Measurements from ENCODE around the gene TNFSF12. TPM values are rescaled to one million over a fixed set of nuclear protein-coding genes. Genes with fewer than 3 reads are reported as not detected.

Gene TNFSF12
- 10 to 100 TPM; 52.8 to 59.4 TPM for total RNA-seq

- ATAC-seq (peak; percentile 80), DNase-seq (peak; percentile 78)
- CTCF ChIA-PET = interaction anchor here (1.0 to 5.1 kb wide), 4 partner anchors 10 to 112 kb away, joined by 4 to 39 read pairs (median 4); partner anchors contain the start of genes SENP3, SOX15 and TNFSF13
- H3K27me3 Mint-ChIP-seq = no peaks in the 10 kb centered on the region
- peaks cover 56% of the 10 kb centered on the region for H3K4me1 Mint-ChIP-seq
- peak within 1 kb of the TSS; percentile 84 for H3K4me3 Mint-ChIP-seq
- H3K27ac Mint-ChIP-seq = peak within 1 kb of the TSS; percentile 86
- peaks cover 19% of the 10 kb centered on the region for H3K36me3 Mint-ChIP-seq
- H3K9me3 Mint-ChIP-seq (ENCODE audit: low read depth) = no peaks in the 10 kb centered on the region
These were observed at the start of gene TNFSF12 for GRCh38 chr17:7548585-7549400. TSS of gene TNFSF12 (plus strand) at chr17:7549058. CDS start at chr17:7549154, 96 bp downstream.

GRCh38 chr17:7499161-7499560 is 49.7 kb upstream of the TNFSF12 start:
- CTCF ChIA-PET = interaction anchor here (1.0 kb wide), 1 partner anchor 62 kb away, joined by 3 read pairs; no protein-coding TSS in a partner anchor
- ATAC-seq (no peak), DNase-seq (no peak)
- no peak overlapping the region for H3K27ac Mint-ChIP-seq
- no peaks in the 10 kb centered on the region for H3K9me3 Mint-ChIP-seq (ENCODE audit: low read depth)
- no peaks in the 10 kb centered on the region for H3K27me3 Mint-ChIP-seq
- no peak overlapping the region for H3K4me3 Mint-ChIP-seq
- H3K36me3 Mint-ChIP-seq = peaks cover 79% of the 10 kb centered on the region
- H3K4me1 Mint-ChIP-seq = peaks cover 4% of the 10 kb centered on the region

- Mint-ChIP-seq H3K9me3 (ENCODE audit: low read depth) (no peaks in the 10 kb centered on the region), H3K36me3 (peaks cover 73% of the 10 kb centered on the region)
- CTCF ChIA-PET = no interaction called here
These were observed 47.1 kb upstream of the TNFSF12 start for GRCh38 chr17:7501729-7502128.

GRCh38 chr17:7502171-7502847 is 46.5 kb upstream of the TNFSF12 start:
- Mint-ChIP-seq H3K36me3 (peaks cover 70% of the 10 kb centered on the region), H3K27me3 (no peaks in the 10 kb centered on the region), H3K27ac (no peak overlapping the region), H3K9me3 (ENCODE audit: low read depth) (no peaks in the 10 kb centered on the region), H3K4me1 (no peaks in the 10 kb centered on the region), H3K4me3 (no peak overlapping the region)
- ATAC-seq (no peak), DNase-seq (no peak)
- CTCF ChIA-PET = interaction anchor here (1.1 kb wide), 1 partner anchor 23 kb away, joined by 3 read pairs; the partner anchor contains the start of gene ZBTB4

More at GRCh38 chr17:7501729-7502128, 47.1 kb upstream of the TNFSF12 start:
- no peak overlapping the region for H3K27ac Mint-ChIP-seq
- no peak for DNase-seq
- H3K4me1 Mint-ChIP-seq = no peaks in the 10 kb centered on the region
- no peak for ATAC-seq
- no peak overlapping the region for H3K4me3 Mint-ChIP-seq
- H3K27me3 Mint-ChIP-seq = no peaks in the 10 kb centered on the region

GRCh38 chr17:7502987-7503386 is 45.9 kb upstream of the TNFSF12 start:
- peak; percentile 28 for ATAC-seq
- no peaks in the 10 kb centered on the region for H3K4me1 Mint-ChIP-seq
- CTCF ChIA-PET = interaction anchor here (1.1 kb wide), 1 partner anchor 23 kb away, joined by 3 read pairs; the partner anchor contains the start of gene ZBTB4
- H3K27me3 Mint-ChIP-seq = no peaks in the 10 kb centered on the region
- DNase-seq = no peak
- no peak overlapping the region for H3K27ac Mint-ChIP-seq
- H3K4me3 Mint-ChIP-seq = no peak overlapping the region
- no peaks in the 10 kb centered on the region for H3K9me3 Mint-ChIP-seq (ENCODE audit: low read depth)
- peaks cover 66% of the 10 kb centered on the region for H3K36me3 Mint-ChIP-seq

- H3K27me3 Mint-ChIP-seq = no peaks in the 10 kb centered on the region
- peaks cover 67% of the 10 kb centered on the region for H3K36me3 Mint-ChIP-seq
- CTCF ChIA-PET = no interaction called here
- DNase-seq (no peak), ATAC-seq (no peak)
- H3K4me1 Mint-ChIP-seq = no peaks in the 10 kb centered on the region
- H3K9me3 Mint-ChIP-seq (ENCODE audit: low read depth) = no peaks in the 10 kb centered on the region
- no peak overlapping the region for H3K4me3 Mint-ChIP-seq
- no peak overlapping the region for H3K27ac Mint-ChIP-seq
These were observed 45.3 kb upstream of the TNFSF12 start for GRCh38 chr17:7503521-7503920.

GRCh38 chr17:7508145-7508544 is 40.7 kb upstream of the TNFSF12 start:
- no peaks in the 10 kb centered on the region for H3K27me3 Mint-ChIP-seq
- H3K4me3 Mint-ChIP-seq = no peak overlapping the region
- CTCF ChIA-PET = interaction anchor here (0.6 to 3.2 kb wide), 3 partner anchors 8 to 71 kb away, joined by 3 to 17 read pairs (median 4); no protein-coding TSS in a partner anchor
- DNase-seq (no peak), ATAC-seq (no peak)
- H3K9me3 Mint-ChIP-seq (ENCODE audit: low read depth) = no peaks in the 10 kb centered on the region
- peaks cover 65% of the 10 kb centered on the region for H3K36me3 Mint-ChIP-seq
- H3K4me1 Mint-ChIP-seq = no peaks in the 10 kb centered on the region
- no peak overlapping the region for H3K27ac Mint-ChIP-seq

- no peaks in the 10 kb centered on the region for H3K9me3 Mint-ChIP-seq (ENCODE audit: low read depth)
- peaks cover 65% of the 10 kb centered on the region for H3K36me3 Mint-ChIP-seq
- no peak overlapping the region for H3K27ac Mint-ChIP-seq
These were observed 40.0 kb upstream of the TNFSF12 start for GRCh38 chr17:7508846-7509245.

GRCh38 chr17:7509937-7510336 is 38.9 kb upstream of the TNFSF12 start:
- Mint-ChIP-seq H3K4me3 (no peak overlapping the region), H3K36me3 (peaks cover 66% of the 10 kb centered on the region), H3K9me3 (ENCODE audit: low read depth) (no peaks in the 10 kb centered on the region), H3K27me3 (no peaks in the 10 kb centered on the region), H3K4me1 (no peaks in the 10 kb centered on the region), H3K27ac (no peak overlapping the region)
- no peak for ATAC-seq
- CTCF ChIA-PET = interaction anchor here (3.2 kb wide), 1 partner anchor 51 kb away, joined by 17 read pairs; no protein-coding TSS in a partner anchor
- DNase-seq = no peak

More at GRCh38 chr17:7508846-7509245, 40.0 kb upstream of the TNFSF12 start:
- Mint-ChIP-seq H3K27me3 (no peaks in the 10 kb centered on the region), H3K4me1 (no peaks in the 10 kb centered on the region), H3K4me3 (no peak overlapping the region)
- CTCF ChIA-PET = interaction anchor here (3.2 kb wide), 1 partner anchor 52 kb away, joined by 17 read pairs; no protein-coding TSS in a partner anchor
- ATAC-seq (no peak), DNase-seq (no peak)

GRCh38 chr17:7511108-7511507 is 37.8 kb upstream of the TNFSF12 start:
- Mint-ChIP-seq H3K27me3 (no peaks in the 10 kb centered on the region), H3K36me3 (peaks cover 60% of the 10 kb centered on the region), H3K9me3 (ENCODE audit: low read depth) (no peaks in the 10 kb centered on the region), H3K4me3 (no peak overlapping the region), H3K27ac (no peak overlapping the region), H3K4me1 (no peaks in the 10 kb centered on the region)
- ATAC-seq = no peak
- CTCF ChIA-PET = interaction anchor here (1.3 to 10.7 kb wide), 2 partner anchors 48 to 177 kb away, joined by 3 to 172 read pairs; partner anchors contain the start of genes SENP3, TNFSF13 and WRAP53
- no peak for DNase-seq

GRCh38 chr17:7512105-7512504 is 36.8 kb upstream of the TNFSF12 start:
- no peak for ATAC-seq
- Mint-ChIP-seq H3K9me3 (ENCODE audit: low read depth) (no peaks in the 10 kb centered on the region), H3K36me3 (peaks cover 51% of the 10 kb centered on the region), H3K27ac (no peak overlapping the region), H3K4me1 (no peaks in the 10 kb centered on the region), H3K27me3 (no peaks in the 10 kb centered on the region), H3K4me3 (no peak overlapping the region)
- DNase-seq = no peak
- CTCF ChIA-PET = interaction anchor here (0.7 to 10.7 kb wide), 2 partner anchors 47 to 50 kb away, joined by 3 to 172 read pairs; partner anchors contain the start of genes SENP3 and TNFSF13

- DNase-seq = no peak
- CTCF ChIA-PET = interaction anchor here (0.6 to 10.7 kb wide), 12 partner anchors 26 to 183 kb away, joined by 3 to 172 read pairs (median 4); partner anchors contain the start of genes CD68, NEURL4, SENP3 and SOX15
- Mint-ChIP-seq H3K9me3 (ENCODE audit: low read depth) (no peaks in the 10 kb centered on the region), H3K27me3 (no peaks in the 10 kb centered on the region), H3K4me1 (no peaks in the 10 kb centered on the region), H3K4me3 (no peak overlapping the region), H3K27ac (no peak overlapping the region), H3K36me3 (peaks cover 49% of the 10 kb centered on the region)
- ATAC-seq = no peak
These were observed 35.9 kb upstream of the TNFSF12 start for GRCh38 chr17:7512824-7513540.

Data from activated CD8-positive, alpha-beta memory T cell treated with anti-CD3 and anti-CD28 coated beads, Interleukin-2, amount 10 ng/mL, durations not matched to agents 7 days and 5 days (primary cell).